GM19099 (cell line): ENCODE data around the gene C6orf52.

Experiments
- POLR2A ChIP-seq: IDR thresholded peaks from 3 replicates; pipeline ENCODE4 v1.6.1; 2011; ENCODE audit warnings: low read depth; ENCODE audit not compliant: insufficient read length; ENCODE audit errors: extremely low read depth

The C6orf52 gene

GRCh38 chr6:10682355-10682988 lies 11.9 kb downstream of the C6orf52 start:
- no peak for TF ChIP-seq POLR2A

GRCh38 chr6:10681795-10682194 lies 12.6 kb downstream of the C6orf52 start:
- no peak for TF ChIP-seq POLR2A

- TF ChIP-seq POLR2A: no peak
Observed at GRCh38 chr6:10678456-10678855, 16.0 kb downstream of the C6orf52 start.

- no peak for TF ChIP-seq POLR2A
Observed at GRCh38 chr6:10676403-10676802, 18.0 kb downstream of the C6orf52 start.

GRCh38 chr6:10668126-10668917 lies 26.1 kb downstream of the C6orf52 start:
- no peak for TF ChIP-seq POLR2A

GRCh38 chr6:10662742-10663141 lies 31.7 kb downstream of the C6orf52 start:
- no peak for TF ChIP-seq POLR2A

- TF ChIP-seq POLR2A: no peak
Observed at GRCh38 chr6:10662207-10662606, 32.2 kb downstream of the C6orf52 start.

GRCh38 chr6:10659699-10660348 lies 34.6 kb downstream of the C6orf52 start:
- no peak for TF ChIP-seq POLR2A

- TF ChIP-seq POLR2A: no peak
Observed at GRCh38 chr6:10658910-10659698, 35.3 kb downstream of the C6orf52 start.

- no peak for TF ChIP-seq POLR2A
Observed at GRCh38 chr6:10655508-10656055, 38.8 kb downstream of the C6orf52 start.

- TF ChIP-seq POLR2A: no peak
Observed at GRCh38 chr6:10644225-10644624, 50.2 kb downstream of the C6orf52 start.

GRCh38 chr6:10643201-10643651 lies 51.2 kb downstream of the C6orf52 start:
- no peak for TF ChIP-seq POLR2A

GRCh38 chr6:10641528-10641927 lies 52.9 kb downstream of the C6orf52 start:
- TF ChIP-seq POLR2A: no peak

GRCh38 chr6:10640412-10640811 lies 54.0 kb downstream of the C6orf52 start:
- no peak for TF ChIP-seq POLR2A

GRCh38 chr6:10633216-10633615 lies 61.2 kb downstream of the C6orf52 start:
- no peak for TF ChIP-seq POLR2A
